Measurements from ENCODE around the gene DGUOK. TPM values are rescaled to one million over a fixed set of nuclear protein-coding genes. Genes with fewer than 3 reads are reported as not detected.

The DGUOK gene
- total RNA-seq, 1 donor = 81.2 TPM

DNA sequence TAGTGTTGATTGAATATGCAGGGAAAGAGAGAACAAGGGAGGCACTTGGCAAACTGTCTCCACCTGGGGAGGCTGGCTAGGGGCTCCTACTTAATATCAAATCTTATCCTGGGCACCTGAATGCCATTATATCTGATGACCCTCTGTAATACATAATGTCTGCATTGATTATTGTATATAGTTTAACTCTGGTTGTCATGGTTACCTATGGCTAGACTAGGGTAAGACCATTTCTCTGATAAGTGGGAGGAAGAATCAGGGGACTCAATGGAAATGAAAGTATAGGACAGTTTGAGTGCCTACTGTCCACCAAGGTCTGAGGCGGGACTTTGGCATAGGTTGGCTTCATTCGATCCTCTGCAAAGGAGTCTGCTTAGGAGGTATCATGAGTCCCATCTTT, 50.8 kb downstream of the DGUOK start:
- H3K4me3 ChIP-seq (ENCODE audit: low read depth, low read length) = no peak overlapping the region
- DNase-seq (ENCODE audit: low read depth) = no peak
- TF ChIP-seq, protein P1, sequence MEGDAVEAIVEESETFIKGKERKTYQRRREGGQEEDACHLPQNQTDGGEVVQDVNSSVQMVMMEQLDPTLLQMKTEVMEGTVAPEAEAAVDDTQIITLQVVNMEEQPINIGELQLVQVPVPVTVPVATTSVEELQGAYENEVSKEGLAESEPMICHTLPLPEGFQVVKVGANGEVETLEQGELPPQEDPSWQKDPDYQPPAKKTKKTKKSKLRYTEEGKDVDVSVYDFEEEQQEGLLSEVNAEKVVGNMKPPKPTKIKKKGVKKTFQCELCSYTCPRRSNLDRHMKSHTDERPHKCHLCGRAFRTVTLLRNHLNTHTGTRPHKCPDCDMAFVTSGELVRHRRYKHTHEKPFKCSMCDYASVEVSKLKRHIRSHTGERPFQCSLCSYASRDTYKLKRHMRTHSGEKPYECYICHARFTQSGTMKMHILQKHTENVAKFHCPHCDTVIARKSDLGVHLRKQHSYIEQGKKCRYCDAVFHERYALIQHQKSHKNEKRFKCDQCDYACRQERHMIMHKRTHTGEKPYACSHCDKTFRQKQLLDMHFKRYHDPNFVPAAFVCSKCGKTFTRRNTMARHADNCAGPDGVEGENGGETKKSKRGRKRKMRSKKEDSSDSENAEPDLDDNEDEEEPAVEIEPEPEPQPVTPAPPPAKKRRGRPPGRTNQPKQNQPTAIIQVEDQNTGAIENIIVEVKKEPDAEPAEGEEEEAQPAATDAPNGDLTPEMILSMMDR (IDR thresholded peaks at IDR 0.05; ENCODE audit: insufficient read depth, low read depth, low read length) = no peak

DNA sequence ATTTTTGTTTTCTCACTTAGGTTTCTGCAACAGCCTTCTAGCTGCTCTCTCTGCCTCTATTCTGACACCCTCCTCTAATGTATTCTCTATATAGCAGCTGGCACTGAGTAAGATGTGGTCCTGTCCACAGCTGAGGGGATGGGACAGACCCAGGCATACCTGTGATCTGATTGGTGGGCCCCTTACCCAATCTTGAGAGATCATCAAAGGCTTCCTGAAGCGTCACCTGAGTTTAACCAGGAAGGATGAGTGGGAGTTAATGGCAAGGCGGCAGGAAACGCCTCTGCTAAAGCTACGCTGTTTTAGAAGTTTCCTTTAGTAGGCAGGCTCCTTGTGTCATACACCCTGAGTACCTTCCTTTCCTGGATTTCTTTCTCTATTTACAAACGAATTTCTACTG, 52.3 kb downstream of the DGUOK start:
- DNase-seq (ENCODE audit: low read depth) = no peak
- H3K4me3 ChIP-seq (ENCODE audit: low read depth, low read length) = no peak overlapping the region
- TF ChIP-seq, protein P1 (IDR thresholded peaks at IDR 0.05; ENCODE audit: insufficient read depth, low read depth, low read length) = no peak

DNA sequence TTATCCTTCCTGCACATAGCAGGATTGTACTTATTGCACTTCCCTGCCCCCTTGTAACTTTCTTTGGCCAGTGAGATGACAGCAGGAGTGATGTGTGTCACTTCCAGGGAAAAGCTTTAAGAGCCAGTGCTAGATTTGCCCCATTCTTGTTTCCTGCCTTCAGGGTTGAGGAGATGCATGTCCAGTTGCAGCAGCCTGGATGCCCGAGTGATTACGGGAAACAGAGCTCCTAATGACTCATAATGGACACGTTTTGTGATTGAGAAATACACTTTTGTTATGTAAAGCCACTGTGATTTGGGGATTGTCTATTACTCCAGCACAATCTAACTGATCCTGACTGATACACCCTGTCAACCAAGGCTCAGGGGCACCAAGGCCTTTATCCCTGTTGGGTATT, 53.0 kb downstream of the DGUOK start:
- TF ChIP-seq, protein P1 (IDR thresholded peaks at IDR 0.05; ENCODE audit: insufficient read depth, low read depth, low read length) = no peak
- peak; percentile 90 for DNase-seq (ENCODE audit: low read depth)
- H3K4me3 ChIP-seq (ENCODE audit: low read depth, low read length) = no peak overlapping the region

DNA sequence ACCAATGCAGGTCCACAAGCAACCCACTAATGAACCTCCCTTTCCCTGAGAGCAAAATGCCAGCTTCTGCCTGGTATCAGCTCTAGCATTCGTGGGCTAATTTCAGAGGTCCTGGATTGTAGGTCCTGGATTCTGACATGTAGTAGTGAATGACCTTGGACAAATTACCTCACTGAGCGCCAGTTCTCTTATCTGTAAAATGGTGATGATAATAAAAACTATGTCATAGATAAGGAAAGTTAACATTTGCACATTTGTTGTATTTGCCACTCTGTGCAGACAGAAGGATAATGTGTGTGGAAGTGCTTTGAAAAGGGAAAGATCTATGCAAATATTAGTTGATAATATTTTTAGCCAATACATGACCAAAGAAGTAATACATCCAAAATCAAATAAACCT, 53.9 kb downstream of the DGUOK start:
- H3K4me3 ChIP-seq (ENCODE audit: low read depth, low read length) = peak overlapping the region; percentile 47
- no peak for DNase-seq (ENCODE audit: low read depth)
- TF ChIP-seq, protein P1 (IDR thresholded peaks at IDR 0.05; ENCODE audit: insufficient read depth, low read depth, low read length) = no peak

DNA sequence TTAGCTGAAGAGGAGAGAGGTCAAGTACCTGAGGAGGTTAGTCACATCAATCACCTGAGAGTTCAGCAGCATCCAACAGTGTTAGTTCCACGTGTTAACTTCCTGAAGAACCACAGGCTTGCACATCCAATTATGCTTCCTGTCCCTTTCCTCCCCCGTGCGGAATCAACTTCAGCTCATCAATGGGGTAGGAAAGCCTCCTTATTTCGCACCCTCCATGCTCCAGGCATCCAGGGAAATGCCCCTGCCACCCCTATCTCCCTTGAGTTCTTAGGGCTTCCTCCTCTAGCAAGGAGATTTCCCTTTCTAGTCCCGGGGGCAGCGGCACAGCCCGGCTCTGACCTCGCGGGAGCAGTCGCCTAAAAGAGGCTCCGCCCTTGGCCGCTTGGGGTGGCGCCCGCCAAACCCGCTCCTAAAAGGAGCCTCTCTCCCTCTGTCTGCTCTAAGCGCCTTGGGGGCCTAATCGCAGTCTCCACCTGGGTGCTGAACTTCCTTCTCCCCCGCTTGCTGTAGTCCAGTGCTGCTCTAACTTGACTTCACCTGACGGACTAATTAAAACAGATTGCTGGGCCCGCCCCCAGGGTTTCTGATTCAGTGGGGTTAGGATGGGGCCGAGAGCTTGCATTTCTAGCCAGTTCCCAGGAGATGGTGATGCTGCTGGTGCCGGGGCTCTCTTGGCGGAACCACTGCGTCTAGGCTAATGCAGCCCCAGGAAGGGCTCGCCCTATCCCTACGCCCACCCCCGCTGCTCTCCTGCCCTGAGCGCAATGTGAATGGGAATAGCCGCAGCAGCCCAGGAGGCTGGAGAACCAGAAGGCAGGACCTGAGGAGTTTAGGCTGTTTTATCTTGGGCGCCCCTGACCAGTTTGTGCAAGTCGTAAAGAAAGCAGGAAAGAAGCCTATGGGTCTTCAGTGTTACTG, 54.7 kb downstream of the DGUOK start:
- DNase-seq (ENCODE audit: low read depth) = peak; percentile 20
- TF ChIP-seq, protein P1 (IDR thresholded peaks at IDR 0.05; ENCODE audit: insufficient read depth, low read depth, low read length) = no peak
- peak overlapping the region; percentile 47 for H3K4me3 ChIP-seq (ENCODE audit: low read depth, low read length)

DNA sequence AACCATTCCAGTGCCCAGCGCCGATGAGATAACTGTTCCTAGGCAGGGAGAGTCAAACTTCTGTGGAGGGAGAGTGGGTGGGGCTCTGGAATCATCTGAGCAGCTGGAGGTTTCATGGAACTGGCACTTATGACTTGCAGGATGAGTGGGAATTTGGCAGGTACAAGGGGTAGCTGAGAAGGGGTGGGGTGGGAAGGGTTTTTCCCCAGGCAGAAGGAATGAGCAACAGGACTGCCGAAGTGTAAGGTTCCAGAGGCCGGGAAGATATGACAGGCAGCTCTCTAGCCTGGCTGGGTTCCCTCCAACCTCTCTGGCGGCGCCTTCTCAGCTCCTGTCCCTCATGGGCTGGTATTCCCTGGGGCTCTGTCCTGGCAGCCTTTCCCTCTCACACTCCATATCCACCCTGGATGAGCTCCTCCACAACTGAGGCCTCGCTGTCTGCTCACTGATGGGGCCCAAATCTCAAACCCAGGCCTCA, 55.5 kb downstream of the DGUOK start:
- DNase-seq (ENCODE audit: low read depth) = peak; percentile 18
- no peak overlapping the region for H3K4me3 ChIP-seq (ENCODE audit: low read depth, low read length)
- TF ChIP-seq, protein P1 (IDR thresholded peaks at IDR 0.05; ENCODE audit: insufficient read depth, low read depth, low read length) = no peak

Data from fibroblast of villous mesenchyme (primary cell).